Panc1 (cell line): Measurements from ENCODE around the gene CCND1. TPM values are rescaled to one million over a fixed set of nuclear protein-coding genes. Genes with fewer than 3 reads are reported as not detected.

Source experiments
- total RNA-seq: library from RNA; stranded (reverse); gene quantifications from one replicate; pipeline ENCODE4 v1.2.1, GENCODE V29; 2021; ENCODE audit not compliant: unreplicated experiment

The CCND1 gene
- total RNA-seq, 1 experiment from 2014 or later, result 259 TPM

Other genes with a start within 250 kb of the CCND1 start
- not detected for gene LINC01488, start 159.5 kb upstream of the CCND1 start, total RNA-seq
- gene LTO1, start 34.2 kb downstream of the CCND1 start, total RNA-seq, result 28.7 TPM
- gene FGF19, start 62.9 kb downstream of the CCND1 start, total RNA-seq, result not detected
- not detected for gene FGF4, start 134.2 kb downstream of the CCND1 start, total RNA-seq
- not detected for gene FGF3, start 178.3 kb downstream of the CCND1 start, total RNA-seq